ENCODE measurements around the gene DCTN3.

DNA sequence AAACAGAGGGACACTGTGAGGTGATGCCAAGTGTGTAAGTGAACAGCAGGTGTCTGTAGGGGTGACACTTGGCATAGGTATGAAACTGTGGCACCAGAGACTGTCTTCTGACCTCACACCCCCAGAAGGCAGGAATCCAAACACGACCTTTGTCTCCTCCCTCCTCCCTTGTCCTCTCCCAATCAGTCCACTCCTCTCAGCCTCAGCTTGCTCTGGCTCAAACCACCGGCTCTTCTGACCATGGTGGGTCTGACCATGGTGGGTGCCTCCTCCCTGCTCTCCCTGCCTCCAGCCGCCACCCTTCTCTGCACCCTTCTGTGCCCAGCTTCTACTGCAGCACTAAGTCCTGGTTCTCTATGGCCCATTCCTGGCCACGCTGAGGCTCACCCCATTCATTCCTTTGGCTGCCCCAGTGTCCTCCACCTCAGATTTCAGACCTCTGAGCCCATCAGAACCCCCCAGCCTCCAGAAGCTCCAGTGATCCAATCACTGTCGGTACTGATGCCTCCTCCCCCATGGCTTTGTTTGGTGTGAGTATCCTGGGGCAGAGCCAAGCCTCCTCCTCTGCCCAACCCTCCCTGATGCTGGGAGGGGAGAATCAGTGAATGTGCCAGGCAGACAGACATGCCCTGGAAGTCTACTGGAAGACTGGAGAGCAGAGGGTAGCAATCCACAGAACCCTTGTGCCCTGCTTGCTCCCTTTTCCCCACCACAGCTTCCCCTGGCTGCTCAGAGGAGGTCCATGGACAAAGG, 10.3 kb upstream of the DCTN3 start:
- TF ChIP-seq POLR2AphosphoS5 (IDR thresholded peaks at IDR 0.05; ENCODE audit: low read depth, low read length) (no peak), POLR2A (IDR thresholded peaks at IDR 0.05; ENCODE audit: low read depth, low read length) (no peak), TAF1 (IDR thresholded peaks at IDR 0.05; ENCODE audit: borderline replicate concordance, low read depth, low read length) (no peak)

Data from GM12892 (cell line).